Uterus (tissue), 2 donors: Measurements from ENCODE around the gene TPM1.

ENCODE experiments used
- POLR2A ChIP-seq, 2 donors: fragments of 450-650 bp; IDR thresholded peaks; one replicate each; pipeline ENCODE4 v1.6.1; 2016; ENCODE audit warnings: antibody characterized with exemption in 2 of 2, mild to moderate bottlenecking in 1 of 2, moderate library complexity in 1 of 2
- TF ChIP-seq, protein P1 (sequence below), 4 experiments: fragments of 200-600 bp in 2 of 4; fragments of 450-650 bp in 2 of 4; sonication (generic) in 2 of 4; IDR thresholded peaks; one replicate each; pipeline ENCODE4 v1.5.1; 2016 to 2019; ENCODE audit warnings: antibody characterized with exemption in 4 of 4, mild to moderate bottlenecking in 2 of 4, moderate library complexity in 1 of 4

- TF ChIP-seq, protein P1, sequence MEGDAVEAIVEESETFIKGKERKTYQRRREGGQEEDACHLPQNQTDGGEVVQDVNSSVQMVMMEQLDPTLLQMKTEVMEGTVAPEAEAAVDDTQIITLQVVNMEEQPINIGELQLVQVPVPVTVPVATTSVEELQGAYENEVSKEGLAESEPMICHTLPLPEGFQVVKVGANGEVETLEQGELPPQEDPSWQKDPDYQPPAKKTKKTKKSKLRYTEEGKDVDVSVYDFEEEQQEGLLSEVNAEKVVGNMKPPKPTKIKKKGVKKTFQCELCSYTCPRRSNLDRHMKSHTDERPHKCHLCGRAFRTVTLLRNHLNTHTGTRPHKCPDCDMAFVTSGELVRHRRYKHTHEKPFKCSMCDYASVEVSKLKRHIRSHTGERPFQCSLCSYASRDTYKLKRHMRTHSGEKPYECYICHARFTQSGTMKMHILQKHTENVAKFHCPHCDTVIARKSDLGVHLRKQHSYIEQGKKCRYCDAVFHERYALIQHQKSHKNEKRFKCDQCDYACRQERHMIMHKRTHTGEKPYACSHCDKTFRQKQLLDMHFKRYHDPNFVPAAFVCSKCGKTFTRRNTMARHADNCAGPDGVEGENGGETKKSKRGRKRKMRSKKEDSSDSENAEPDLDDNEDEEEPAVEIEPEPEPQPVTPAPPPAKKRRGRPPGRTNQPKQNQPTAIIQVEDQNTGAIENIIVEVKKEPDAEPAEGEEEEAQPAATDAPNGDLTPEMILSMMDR (IDR thresholded peaks at IDR 0.05), result no peak
- no peak for TF ChIP-seq POLR2A (IDR thresholded peaks at IDR 0.05)
These were observed 3.3 kb downstream of the TPM1 start for GRCh38 chr15:63045879-63046278.
